HEK293 (cell line): ENCODE data around the gene SCNN1G.

Source experiments
- CTCF ChIA-PET: fragments of 350-600 bp; formaldehyde crosslinking; extraction: SDS; loops from one replicate; lab custom pipeline; 2021; ENCODE audit warnings: antibody characterized with exemption; lab: Yijun Ruan, JAX
- POLR2A ChIA-PET: fragments of 300-600 bp; formaldehyde crosslinking; extraction: SDS; loops from one replicate; lab custom pipeline; 2020; ENCODE audit warnings: antibody characterized with exemption, inconsistent platforms; lab: Yijun Ruan, JAX
- H3K27ac ChIP-seq: fragments of 200-500 bp; sonication (Bioruptor generic); 2 replicates; pipeline ENCODE4 v1.5.1; 2014; ENCODE audit warnings: low read depth, low read length, control low read depth, inconsistent platforms; ENCODE audit errors: extremely low read depth
- H3K36me3 ChIP-seq, 2 experiments: fragments of 200-500 bp in 1 of 2; sonication (Bioruptor generic) in 1 of 2; 1 replicate in 1 of 2; 2 replicates in 1 of 2; pipeline ENCODE4 v1.5.1; 2014 to 2017; ENCODE audit warnings: inconsistent platforms in 2 of 2, low read length in 2 of 2; ENCODE audit not compliant: control insufficient read depth in 2 of 2, insufficient read depth in 1 of 2
- H3K4me1 ChIP-seq: fragments of 200-500 bp; sonication (Bioruptor generic); 2 replicates; pipeline ENCODE4 v1.5.1; 2014; ENCODE audit warnings: mild to moderate bottlenecking, low read length, inconsistent platforms; ENCODE audit not compliant: control insufficient read depth, insufficient read depth
- H3K4me3 ChIP-seq: 2 replicates; pipeline ENCODE4 v1.5.1; 2011; ENCODE audit warnings: low read depth, mild to moderate bottlenecking, control low read depth, low read length, moderate library complexity
- H3K9me3 ChIP-seq: fragments of 200-500 bp; sonication (Bioruptor generic); 2 replicates; pipeline ENCODE4 v1.5.1; 2014; ENCODE audit warnings: low read depth, low read length, inconsistent platforms; ENCODE audit not compliant: control insufficient read depth, insufficient read depth
- GLI4 ChIP-seq: fragments of 450-650 bp; formaldehyde crosslinking; IDR thresholded peaks from 2 replicates; pipeline ENCODE4 v1.5.1; 2016; ENCODE audit warnings: missing biosample characterization, missing genetic modification characterization
- GLIS1 ChIP-seq: fragments of 450-650 bp; formaldehyde crosslinking; IDR thresholded peaks from 2 replicates; pipeline ENCODE4 v1.5.1; 2016; ENCODE audit warnings: missing biosample characterization, missing genetic modification characterization
- KLF1 ChIP-seq: fragments of 450-650 bp; formaldehyde crosslinking; IDR thresholded peaks from 2 replicates; pipeline ENCODE4 v1.5.1; 2016; ENCODE audit warnings: missing biosample characterization, missing genetic modification characterization
- KLF7 ChIP-seq: fragments of 450-650 bp; formaldehyde crosslinking; IDR thresholded peaks from 2 replicates; pipeline ENCODE4 v1.5.1; 2016; ENCODE audit warnings: missing biosample characterization, missing genetic modification characterization, borderline replicate concordance
- OSR2 ChIP-seq: fragments of 450-650 bp; formaldehyde crosslinking; IDR thresholded peaks from 2 replicates; pipeline ENCODE4 v1.5.1; 2016; ENCODE audit warnings: missing biosample characterization, missing genetic modification characterization
- SCRT2 ChIP-seq: fragments of 450-650 bp; formaldehyde crosslinking; IDR thresholded peaks from 2 replicates; pipeline ENCODE4 v1.5.1; 2016; ENCODE audit warnings: missing biosample characterization, missing genetic modification characterization
- WT1 ChIP-seq: fragments of 450-650 bp; formaldehyde crosslinking; IDR thresholded peaks from 2 replicates; pipeline ENCODE4 v1.5.1; 2016; ENCODE audit warnings: missing biosample characterization, missing genetic modification characterization
- ZBTB17 ChIP-seq: fragments of 450-650 bp; formaldehyde crosslinking; IDR thresholded peaks from 2 replicates; pipeline ENCODE4 v1.5.1; 2016; ENCODE audit warnings: missing biosample characterization, missing genetic modification characterization
- ZBTB20 ChIP-seq: fragments of 450-650 bp; formaldehyde crosslinking; IDR thresholded peaks from 2 replicates; pipeline ENCODE4 v1.5.1; 2016; ENCODE audit warnings: missing biosample characterization, missing genetic modification characterization
- ZBTB7A ChIP-seq: fragments of 450-650 bp; formaldehyde crosslinking; IDR thresholded peaks from 2 replicates; pipeline ENCODE4 v1.5.1; 2016; ENCODE audit warnings: low read depth, missing biosample characterization, missing genetic modification characterization
- ZBTB8A ChIP-seq: fragments of 450-650 bp; formaldehyde crosslinking; IDR thresholded peaks from 2 replicates; pipeline ENCODE4 v1.5.1; 2016; ENCODE audit warnings: missing biosample characterization, missing genetic modification characterization
- ZFP69B ChIP-seq: fragments of 450-650 bp; formaldehyde crosslinking; IDR thresholded peaks from 2 replicates; pipeline ENCODE4 v1.5.1; 2016; ENCODE audit warnings: missing biosample characterization, missing genetic modification characterization
- ZNF132 ChIP-seq: fragments of 450-650 bp; formaldehyde crosslinking; IDR thresholded peaks from 2 replicates; pipeline ENCODE4 v1.5.1; 2017; ENCODE audit warnings: missing biosample characterization, missing genetic modification characterization, borderline replicate concordance
- ZNF175 ChIP-seq: fragments of 450-650 bp; formaldehyde crosslinking; IDR thresholded peaks from 2 replicates; pipeline ENCODE4 v1.5.1; 2016; ENCODE audit warnings: missing biosample characterization, missing genetic modification characterization
- ZNF19 ChIP-seq: fragments of 450-650 bp; formaldehyde crosslinking; IDR thresholded peaks from 2 replicates; pipeline ENCODE4; 2016; ENCODE audit warnings: missing biosample characterization, missing genetic modification characterization, low read depth
- ZNF2 ChIP-seq: fragments of 450-650 bp; formaldehyde crosslinking; IDR thresholded peaks from 2 replicates; pipeline ENCODE4 v1.5.1; 2016; ENCODE audit warnings: missing biosample characterization, missing genetic modification characterization
- ZNF24 ChIP-seq: fragments of 450-650 bp; formaldehyde crosslinking; IDR thresholded peaks from 2 replicates; pipeline ENCODE4 v1.5.1; 2016; ENCODE audit warnings: missing biosample characterization, missing genetic modification characterization
- ZNF324 ChIP-seq: fragments of 450-650 bp; formaldehyde crosslinking; IDR thresholded peaks from 2 replicates; pipeline ENCODE4 v1.5.1; 2016; ENCODE audit warnings: missing biosample characterization, missing genetic modification characterization
- ZNF600 ChIP-seq: fragments of 450-650 bp; formaldehyde crosslinking; IDR thresholded peaks from 2 replicates; pipeline ENCODE4 v1.5.1; 2016; ENCODE audit warnings: missing biosample characterization, missing genetic modification characterization
- ZNF623 ChIP-seq: fragments of 450-650 bp; formaldehyde crosslinking; IDR thresholded peaks from 2 replicates; pipeline ENCODE4 v1.5.1; 2016; ENCODE audit warnings: missing biosample characterization, missing genetic modification characterization
- ZNF629 ChIP-seq: fragments of 450-650 bp; formaldehyde crosslinking; IDR thresholded peaks from 2 replicates; pipeline ENCODE4 v1.5.1; 2017; ENCODE audit warnings: missing biosample characterization, missing genetic modification characterization
- ZNF639 ChIP-seq: fragments of 450-650 bp; formaldehyde crosslinking; IDR thresholded peaks from 2 replicates; pipeline ENCODE4 v1.5.1; 2016; ENCODE audit warnings: missing biosample characterization, missing genetic modification characterization
- ZNF660 ChIP-seq: fragments of 450-650 bp; IDR thresholded peaks from 2 replicates; pipeline ENCODE4 v1.5.1; 2018; ENCODE audit warnings: missing biosample characterization, mild to moderate bottlenecking, missing genetic modification characterization
- ZNF837 ChIP-seq: fragments of 450-650 bp; formaldehyde crosslinking; IDR thresholded peaks from 2 replicates; pipeline ENCODE4 v1.5.1; 2016; ENCODE audit warnings: missing biosample characterization, missing genetic modification characterization
- ZNF843 ChIP-seq: fragments of 450-650 bp; formaldehyde crosslinking; IDR thresholded peaks from 2 replicates; pipeline ENCODE4 v1.5.1; 2016; ENCODE audit warnings: missing biosample characterization, missing genetic modification characterization
- ZSCAN23 ChIP-seq: fragments of 450-650 bp; formaldehyde crosslinking; IDR thresholded peaks from 2 replicates; pipeline ENCODE4 v1.5.1; 2016; ENCODE audit warnings: missing biosample characterization, missing genetic modification characterization
- TF ChIP-seq, protein P1 (sequence below): fragments of 450-650 bp; formaldehyde crosslinking; IDR thresholded peaks from 2 replicates; pipeline ENCODE4 v1.5.1; 2016; ENCODE audit warnings: missing biosample characterization, missing genetic modification characterization
- TF ChIP-seq, protein P2 (sequence below): fragments of 450-650 bp; formaldehyde crosslinking; IDR thresholded peaks from 2 replicates; pipeline ENCODE4 v1.5.1; 2016; ENCODE audit warnings: missing biosample characterization, missing genetic modification characterization
- TF ChIP-seq, protein P3 (sequence below): fragments of 450-650 bp; formaldehyde crosslinking; IDR thresholded peaks from 2 replicates; pipeline ENCODE4 v1.5.1; 2016; ENCODE audit warnings: missing biosample characterization, missing genetic modification characterization
- TF ChIP-seq, protein P4 (sequence below): fragments of 450-650 bp; formaldehyde crosslinking; IDR thresholded peaks from 2 replicates; pipeline ENCODE4 v1.5.1; 2016; ENCODE audit warnings: missing biosample characterization, missing genetic modification characterization

Gene SCNN1G

DNA sequence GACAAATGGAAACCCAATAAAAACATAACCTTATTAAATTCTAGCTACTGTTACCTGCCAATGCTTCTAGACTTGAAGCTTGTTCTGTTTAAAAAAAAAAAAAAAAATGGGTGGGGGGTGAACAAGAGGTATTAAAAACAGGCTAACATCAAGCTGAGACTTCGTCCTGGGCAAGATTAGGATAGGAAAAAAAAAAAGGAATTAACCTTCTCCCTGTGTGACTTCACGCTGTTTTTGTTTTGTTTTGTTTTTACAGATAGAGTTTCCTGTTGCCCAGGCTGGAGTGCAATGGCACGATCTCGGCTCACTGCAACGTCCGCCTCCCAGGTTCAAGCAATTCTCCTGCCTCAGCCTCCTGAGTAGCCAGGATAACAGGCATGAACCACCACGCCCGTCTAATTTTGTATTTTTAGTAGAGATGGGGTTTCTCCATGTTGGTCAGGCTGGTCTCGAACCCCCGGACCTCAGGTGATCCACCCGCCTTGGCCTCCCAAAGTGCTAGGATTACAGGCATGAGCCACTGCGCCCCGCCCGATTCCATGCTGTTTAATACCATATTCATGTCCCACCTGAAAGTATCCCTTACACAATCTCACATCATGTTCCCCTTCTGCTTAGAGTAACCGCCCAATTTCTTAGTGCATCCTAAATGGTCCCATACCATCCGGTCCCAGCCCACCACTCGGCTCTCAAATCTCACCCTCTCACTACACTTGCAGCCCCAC lies 35.5 kb upstream of the SCNN1G start:
- CTCF ChIA-PET: interaction anchor here (0.7 to 1.2 kb wide), 3 partner anchors 14 to 1615 kb away, joined by 3 read pairs; no protein-coding TSS in a partner anchor
- Histone ChIP-seq H3K27ac (no peak overlapping the region; the same call in 1 of the 2 replicates), H3K4me1 (peaks cover 29% of the 10 kb centered on the region), H3K36me3 (no peaks in the 10 kb centered on the region), H3K4me3 (no peak overlapping the region), H3K9me3 (no peaks in the 10 kb centered on the region)
- POLR2A ChIA-PET: no interaction called here
- TF ChIP-seq KLF7 (tag by site-specific recombination) (peak; percentile 83), ZNF24 (tag by site-specific recombination) (peak; percentile 73; the same call in 1 of the 2 replicates), GLI4 (tag by site-specific recombination) (peak; percentile 33; the same call in 1 of the 2 replicates), ZNF19 (tag by site-specific recombination) (no peak), KLF1 (peak; percentile 94), ZBTB7A (tag by site-specific recombination) (0 out of 2 replicates have a peak, but pooled peaks have one; percentile 18), ZBTB17 (tag by site-specific recombination) (peak; percentile 81), ZBTB20 (tag by site-specific recombination) (peak; percentile 82), ZNF600 (tag by site-specific recombination) (0 out of 2 replicates have a peak, but pooled peaks have one; percentile 39), GLIS1 (tag by site-specific recombination) (peak; percentile 49), ZNF843 (tag by site-specific recombination) (peak; percentile 59), ZNF175 (no peak), WT1 (tag by site-specific recombination) (0 out of 2 replicates have a peak, but pooled peaks have one; percentile 10), ZNF623 (no peak), ZNF324 (tag by site-specific recombination) (0 out of 2 replicates have a peak, but pooled peaks have one; percentile 38), ZNF2 (tag by site-specific recombination) (peak; percentile 69; the same call in 1 of the 2 replicates), SCRT2 (0 out of 2 replicates have a peak, but pooled peaks have one; percentile 15), ZNF660 (tag by site-specific recombination) (no peak), ZNF132 (tag by site-specific recombination) (no peak), ZBTB8A (tag by site-specific recombination) (peak; percentile 52; the same call in 1 of the 2 replicates), ZSCAN23 (peak; percentile 25; the same call in 1 of the 2 replicates), ZNF837 (tag by site-specific recombination) (no peak), ZFP69B (tag by site-specific recombination) (0 out of 2 replicates have a peak, but pooled peaks have one; percentile 38), ZNF639 (tag by site-specific recombination) (peak; percentile 46; the same call in 1 of the 2 replicates), OSR2 (peak; percentile 46), ZNF629 (tag by site-specific recombination) (peak; percentile 59)
- TF ChIP-seq, protein P1, sequence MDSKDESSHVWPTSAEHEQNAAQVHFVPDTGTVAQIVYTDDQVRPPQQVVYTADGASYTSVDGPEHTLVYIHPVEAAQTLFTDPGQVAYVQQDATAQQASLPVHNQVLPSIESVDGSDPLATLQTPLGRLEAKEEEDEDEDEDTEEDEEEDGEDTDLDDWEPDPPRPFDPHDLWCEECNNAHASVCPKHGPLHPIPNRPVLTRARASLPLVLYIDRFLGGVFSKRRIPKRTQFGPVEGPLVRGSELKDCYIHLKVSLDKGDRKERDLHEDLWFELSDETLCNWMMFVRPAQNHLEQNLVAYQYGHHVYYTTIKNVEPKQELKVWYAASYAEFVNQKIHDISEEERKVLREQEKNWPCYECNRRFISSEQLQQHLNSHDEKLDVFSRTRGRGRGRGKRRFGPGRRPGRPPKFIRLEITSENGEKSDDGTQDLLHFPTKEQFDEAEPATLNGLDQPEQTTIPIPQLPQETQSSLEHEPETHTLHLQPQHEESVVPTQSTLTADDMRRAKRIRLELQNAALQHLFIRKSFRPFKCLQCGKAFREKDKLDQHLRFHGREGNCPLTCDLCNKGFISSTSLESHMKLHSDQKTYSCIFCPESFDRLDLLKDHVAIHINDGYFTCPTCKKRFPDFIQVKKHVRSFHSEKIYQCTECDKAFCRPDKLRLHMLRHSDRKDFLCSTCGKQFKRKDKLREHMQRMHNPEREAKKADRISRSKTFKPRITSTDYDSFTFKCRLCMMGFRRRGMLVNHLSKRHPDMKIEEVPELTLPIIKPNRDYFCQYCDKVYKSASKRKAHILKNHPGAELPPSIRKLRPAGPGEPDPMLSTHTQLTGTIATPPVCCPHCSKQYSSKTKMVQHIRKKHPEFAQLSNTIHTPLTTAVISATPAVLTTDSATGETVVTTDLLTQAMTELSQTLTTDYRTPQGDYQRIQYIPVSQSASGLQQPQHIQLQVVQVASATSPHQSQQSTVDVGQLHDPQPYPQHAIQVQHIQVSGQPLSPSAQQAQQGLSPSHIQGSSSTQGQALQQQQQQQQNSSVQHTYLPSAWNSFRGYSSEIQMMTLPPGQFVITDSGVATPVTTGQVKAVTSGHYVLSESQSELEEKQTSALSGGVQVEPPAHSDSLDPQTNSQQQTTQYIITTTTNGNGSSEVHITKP (tag by site-specific recombination): peak; percentile 61
- TF ChIP-seq, protein P2, sequence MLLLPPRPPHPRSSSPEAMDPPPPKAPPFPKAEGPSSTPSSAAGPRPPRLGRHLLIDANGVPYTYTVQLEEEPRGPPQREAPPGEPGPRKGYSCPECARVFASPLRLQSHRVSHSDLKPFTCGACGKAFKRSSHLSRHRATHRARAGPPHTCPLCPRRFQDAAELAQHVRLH (tag by site-specific recombination): peak; percentile 89
- TF ChIP-seq, protein P3, sequence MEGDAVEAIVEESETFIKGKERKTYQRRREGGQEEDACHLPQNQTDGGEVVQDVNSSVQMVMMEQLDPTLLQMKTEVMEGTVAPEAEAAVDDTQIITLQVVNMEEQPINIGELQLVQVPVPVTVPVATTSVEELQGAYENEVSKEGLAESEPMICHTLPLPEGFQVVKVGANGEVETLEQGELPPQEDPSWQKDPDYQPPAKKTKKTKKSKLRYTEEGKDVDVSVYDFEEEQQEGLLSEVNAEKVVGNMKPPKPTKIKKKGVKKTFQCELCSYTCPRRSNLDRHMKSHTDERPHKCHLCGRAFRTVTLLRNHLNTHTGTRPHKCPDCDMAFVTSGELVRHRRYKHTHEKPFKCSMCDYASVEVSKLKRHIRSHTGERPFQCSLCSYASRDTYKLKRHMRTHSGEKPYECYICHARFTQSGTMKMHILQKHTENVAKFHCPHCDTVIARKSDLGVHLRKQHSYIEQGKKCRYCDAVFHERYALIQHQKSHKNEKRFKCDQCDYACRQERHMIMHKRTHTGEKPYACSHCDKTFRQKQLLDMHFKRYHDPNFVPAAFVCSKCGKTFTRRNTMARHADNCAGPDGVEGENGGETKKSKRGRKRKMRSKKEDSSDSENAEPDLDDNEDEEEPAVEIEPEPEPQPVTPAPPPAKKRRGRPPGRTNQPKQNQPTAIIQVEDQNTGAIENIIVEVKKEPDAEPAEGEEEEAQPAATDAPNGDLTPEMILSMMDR (tag by site-specific recombination): no peak
- TF ChIP-seq, protein P4, sequence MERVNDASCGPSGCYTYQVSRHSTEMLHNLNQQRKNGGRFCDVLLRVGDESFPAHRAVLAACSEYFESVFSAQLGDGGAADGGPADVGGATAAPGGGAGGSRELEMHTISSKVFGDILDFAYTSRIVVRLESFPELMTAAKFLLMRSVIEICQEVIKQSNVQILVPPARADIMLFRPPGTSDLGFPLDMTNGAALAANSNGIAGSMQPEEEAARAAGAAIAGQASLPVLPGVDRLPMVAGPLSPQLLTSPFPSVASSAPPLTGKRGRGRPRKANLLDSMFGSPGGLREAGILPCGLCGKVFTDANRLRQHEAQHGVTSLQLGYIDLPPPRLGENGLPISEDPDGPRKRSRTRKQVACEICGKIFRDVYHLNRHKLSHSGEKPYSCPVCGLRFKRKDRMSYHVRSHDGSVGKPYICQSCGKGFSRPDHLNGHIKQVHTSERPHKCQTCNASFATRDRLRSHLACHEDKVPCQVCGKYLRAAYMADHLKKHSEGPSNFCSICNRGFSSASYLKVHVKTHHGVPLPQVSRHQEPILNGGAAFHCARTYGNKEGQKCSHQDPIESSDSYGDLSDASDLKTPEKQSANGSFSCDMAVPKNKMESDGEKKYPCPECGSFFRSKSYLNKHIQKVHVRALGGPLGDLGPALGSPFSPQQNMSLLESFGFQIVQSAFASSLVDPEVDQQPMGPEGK (tag by site-specific recombination): peak; percentile 69
